GM12891 (cell line): ENCODE measurements around the gene ME1.

Experiments used
- PAX5 ChIP-seq: IDR thresholded peaks from 2 replicates; pipeline ENCODE4 v1.6.1; 2011; ENCODE audit warnings: low read length, moderate library complexity, mild to moderate bottlenecking; ENCODE audit not compliant: insufficient read depth, severe bottlenecking
- POLR2A ChIP-seq: IDR thresholded peaks from 2 replicates; pipeline ENCODE4 v1.6.1; 2011; ENCODE audit warnings: low read depth, low read length, control low read depth
- POLR2AphosphoS5 ChIP-seq: IDR thresholded peaks from 2 replicates; pipeline ENCODE4 v1.6.1; 2011; ENCODE audit warnings: low read depth, low read length, control low read depth
- POU2F2 ChIP-seq: IDR thresholded peaks from 2 replicates; pipeline ENCODE4 v1.6.1; 2011; ENCODE audit warnings: low read depth, mild to moderate bottlenecking, control low read depth, low read length, moderate library complexity
- SPI1 ChIP-seq: IDR thresholded peaks from 2 replicates; pipeline ENCODE4 v1.6.1; 2011; ENCODE audit warnings: low read depth, low read length, control low read depth
- TAF1 ChIP-seq: IDR thresholded peaks from 2 replicates; pipeline ENCODE4 v1.6.1; 2011; ENCODE audit warnings: low read depth, low read length, control low read depth

DNA sequence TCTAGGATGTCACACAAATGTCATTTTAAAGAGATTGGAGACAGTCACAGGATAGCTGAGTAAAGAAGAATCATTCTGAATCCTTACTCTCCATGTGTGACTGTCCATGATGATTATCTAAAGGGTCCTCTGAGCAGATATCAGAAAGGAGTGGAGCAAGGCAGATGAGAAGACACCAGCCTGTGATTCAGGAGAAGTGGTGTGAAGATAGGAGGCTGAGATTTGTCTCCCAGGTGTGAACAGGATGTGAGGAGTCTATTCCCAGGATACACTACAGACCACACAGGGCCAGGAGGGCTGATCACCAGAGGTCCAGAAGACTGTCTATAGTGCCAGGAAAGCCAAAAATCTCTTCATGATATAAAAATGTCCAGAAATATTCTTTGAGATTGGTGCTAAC, 210.7 kb downstream of the ME1 start:
- no peak for TF ChIP-seq POLR2A
- TF ChIP-seq POLR2AphosphoS5 = no peak
- TF ChIP-seq TAF1 = no peak
- no peak for TF ChIP-seq SPI1
- TF ChIP-seq POU2F2 = no peak
- TF ChIP-seq PAX5 = no peak
